ENCODE data around the gene CMSS1. TPM values are rescaled to one million over a fixed set of nuclear protein-coding genes. Genes with fewer than 3 reads are reported as not detected.

Gene CMSS1
- total RNA-seq, 6 experiments from 2014 or later: 10.1 to 14.6 (median 11.6) TPM

GRCh38 chr3:99867594-99868310, 50.1 kb downstream of the CMSS1 start:
- no peaks in the 10 kb centered on the region for H3K27me3 ChIP-seq
- peaks cover 0 to 12% (median 3%) of the 10 kb centered on the region in 4 donors for H3K4me1 ChIP-seq
- intact Hi-C loops (cut with DNase I): no loop called here
- no peak for DNase-seq
- no peak for ATAC-seq
- no peak overlapping the region for H3K4me3 ChIP-seq
- no peak overlapping the region for H3K27ac ChIP-seq
- no peaks in the 10 kb centered on the region for H3K9me3 ChIP-seq
- H3K36me3 ChIP-seq: no peaks in the 10 kb centered on the region
- 73% methylated on average over 2 of the region's 3 CpGs for WGBS (ENCODE audit: insufficient coverage, low coverage, low lambda C conversion rate, missing lambda C conversion rate)
- TF ChIP-seq CTCF (IDR thresholded peaks at IDR 0.05) (no peak), POLR2A (IDR thresholded peaks at IDR 0.05) (no peak)

GRCh38 chr3:99868311-99868646, 50.6 kb downstream of the CMSS1 start:
- H3K4me3 ChIP-seq: no peak overlapping the region
- TF ChIP-seq POLR2A (IDR thresholded peaks at IDR 0.05) (no peak), CTCF (IDR thresholded peaks at IDR 0.05) (no peak)
- ATAC-seq (no peak), DNase-seq (no peak)
- H3K36me3 ChIP-seq: no peaks in the 10 kb centered on the region
- H3K4me1 ChIP-seq: peaks cover 0 to 12% (median 3%) of the 10 kb centered on the region in 4 donors
- H3K27ac ChIP-seq: no peak overlapping the region
- 13% methylated on average over 1 of the region's 1 CpG for WGBS (ENCODE audit: insufficient coverage, low coverage, low lambda C conversion rate, missing lambda C conversion rate)
- intact Hi-C loops (cut with DNase I): no loop called here
- H3K9me3 ChIP-seq: no peaks in the 10 kb centered on the region
- no peaks in the 10 kb centered on the region for H3K27me3 ChIP-seq

- no peak overlapping the region for H3K27ac ChIP-seq
- ATAC-seq: no peak
- intact Hi-C loops (cut with DNase I): no loop called here
Observed at GRCh38 chr3:99869621-99870020, 52.0 kb downstream of the CMSS1 start.

GRCh38 chr3:99870712-99871111, 53.0 kb downstream of the CMSS1 start:
- H3K27ac ChIP-seq: no peak overlapping the region
- intact Hi-C loops (cut with DNase I): no loop called here

More at GRCh38 chr3:99869621-99870020, 52.0 kb downstream of the CMSS1 start:
- DNase-seq: no peak
- Histone ChIP-seq H3K36me3 (no peaks in the 10 kb centered on the region), H3K4me3 (no peak overlapping the region), H3K4me1 (peaks cover 0 to 12% (median 3%) of the 10 kb centered on the region in 4 donors), H3K27me3 (no peaks in the 10 kb centered on the region), H3K9me3 (no peaks in the 10 kb centered on the region)
- WGBS (ENCODE audit: insufficient coverage, low coverage, low lambda C conversion rate, missing lambda C conversion rate): 88% methylated on average over 1 of the region's 1 CpG
- TF ChIP-seq CTCF (IDR thresholded peaks at IDR 0.05): no peak
- no peak for TF ChIP-seq POLR2A (IDR thresholded peaks at IDR 0.05)

More at GRCh38 chr3:99870712-99871111, 53.0 kb downstream of the CMSS1 start:
- peaks cover 0 to 12% (median 3%) of the 10 kb centered on the region in 4 donors for H3K4me1 ChIP-seq
- TF ChIP-seq CTCF (IDR thresholded peaks at IDR 0.05): no peak
- TF ChIP-seq POLR2A (IDR thresholded peaks at IDR 0.05): no peak
- ATAC-seq (no peak), DNase-seq (no peak)
- H3K4me3 ChIP-seq: no peak overlapping the region
- H3K27me3 ChIP-seq: no peaks in the 10 kb centered on the region
- H3K9me3 ChIP-seq: no peaks in the 10 kb centered on the region
- H3K36me3 ChIP-seq: no peaks in the 10 kb centered on the region
- 100% methylated on average over 1 of the region's 2 CpGs for WGBS (ENCODE audit: insufficient coverage, low coverage, low lambda C conversion rate, missing lambda C conversion rate)

Data from right lobe of liver (tissue), 6 donors.